Endodermal cell (in vitro differentiated cells): ENCODE results near the gene ARHGAP20. TPM values are rescaled to one million over a fixed set of nuclear protein-coding genes. Genes with fewer than 3 reads are reported as not detected.

Experiments used
- DNase-seq: peaks from one replicate; pipeline ENCODE4 v3.0.0-alpha.2; 2017
- H3K27ac ChIP-seq: 2 replicates; pipeline ENCODE4 v1.5.1; 2013; ENCODE audit warnings: mild to moderate bottlenecking, low read depth, low read length, moderate library complexity
- H3K27me3 ChIP-seq: 2 replicates; pipeline ENCODE4 v1.6.1; 2013; ENCODE audit warnings: mild to moderate bottlenecking, low read length, moderate library complexity; ENCODE audit not compliant: insufficient read depth, control insufficient read depth, poor library complexity, severe bottlenecking
- H3K36me3 ChIP-seq: 2 replicates; pipeline ENCODE4 v1.7.0; 2013; ENCODE audit warnings: mild to moderate bottlenecking, low read length, moderate library complexity; ENCODE audit not compliant: control insufficient read depth, insufficient read depth
- H3K4me1 ChIP-seq: one replicate; pipeline ENCODE4 v1.7.0; 2013; ENCODE audit warnings: low read length; ENCODE audit not compliant: control insufficient read depth, insufficient read depth
- H3K4me3 ChIP-seq: 2 replicates; pipeline ENCODE4 v1.5.1; 2013; ENCODE audit warnings: mild to moderate bottlenecking, low read length, moderate library complexity
- H3K9ac ChIP-seq: 2 replicates; pipeline ENCODE4 v1.6.1; 2013; ENCODE audit warnings: mild to moderate bottlenecking, low read length, moderate library complexity; ENCODE audit not compliant: poor library complexity, severe bottlenecking; ENCODE audit errors: extremely low read depth
- H3K9me3 ChIP-seq: 2 replicates; pipeline ENCODE4 v1.6.1; 2013; ENCODE audit warnings: mild to moderate bottlenecking, low read length, moderate library complexity; ENCODE audit not compliant: control insufficient read depth
- H3K27ac Mint-ChIP-seq: 2 replicates; pipeline ENCODE4 v1.8.0; 2020; ENCODE audit warnings: mixed read lengths
- H3K27me3 Mint-ChIP-seq: 2 replicates; pipeline ENCODE4 v1.8.0; 2021; ENCODE audit warnings: mild to moderate bottlenecking, mixed read lengths; ENCODE audit not compliant: insufficient read depth
- H3K36me3 Mint-ChIP-seq: 2 replicates; pipeline ENCODE4 v1.8.0; 2020; ENCODE audit warnings: low read depth, mixed read lengths
- H3K4me1 Mint-ChIP-seq: 2 replicates; pipeline ENCODE4 v1.8.0; 2020; ENCODE audit warnings: mixed read lengths
- H3K4me3 Mint-ChIP-seq: 2 replicates; pipeline ENCODE4 v1.8.0; 2020; ENCODE audit warnings: mild to moderate bottlenecking, moderate library complexity, mixed read lengths
- H3K9me3 Mint-ChIP-seq: 2 replicates; pipeline ENCODE4 v1.8.0; 2020; ENCODE audit warnings: mild to moderate bottlenecking, mixed read lengths
- CTCF ChIP-seq: fragments of 200-600 bp; sonication (generic); conservative IDR thresholded peaks from 2 replicates; pipeline ENCODE4 v1.5.0; 2021; ENCODE audit warnings: antibody characterized with exemption, mild to moderate bottlenecking
- WGBS, 2 experiments: methylation state at CpG; one replicate each; pipeline versions ENCODE4 v1.1.5 to v1.1.7; 2013; ENCODE audit warnings: missing lambda C conversion rate in 2 of 2, mixed read lengths in 1 of 2; ENCODE audit not compliant: insufficient coverage in 1 of 2, insufficient read length in 1 of 2; 5-methylcytosine and 5-hydroxymethylcytosine counted together
- total RNA-seq, 2 donors: library from RNA; stranded (reverse); fragmentation: NEBNext Ultra II Directional in 1 of 2; extraction: Animal tissue kit (Norgen Biotek cat#: 25700) in 1 of 2; gene quantifications; 2 replicates in 1 of 2; 3 replicates in 1 of 2; pipeline ENCODE4 v1.2.1, GENCODE V29; 2021

The ARHGAP20 gene
- total RNA-seq, 2 donors from 2014 or later: 0.15 to 0.27 TPM

GRCh38 chr11:110736171-110736553 is 23.9 kb upstream of the ARHGAP20 start:
- no peak for TF ChIP-seq CTCF
- H3K27ac Mint-ChIP-seq: no peak overlapping the region
- Histone ChIP-seq H3K9me3 (no peaks in the 10 kb centered on the region), H3K27ac (no peak overlapping the region), H3K27me3 (peaks cover 4% of the 10 kb centered on the region), H3K36me3 (no peaks in the 10 kb centered on the region), H3K9ac (no peak overlapping the region), H3K4me1 (peaks cover 3% of the 10 kb centered on the region), H3K4me3 (no peak overlapping the region)
- H3K27me3 Mint-ChIP-seq: no peaks in the 10 kb centered on the region
- H3K36me3 Mint-ChIP-seq: no peaks in the 10 kb centered on the region
- no peak overlapping the region for H3K4me3 Mint-ChIP-seq
- WGBS, 2 experiments: 95% methylated on average over 2 of the region's 2 CpGs; no CpG with 5 or more reads in 1 of the 2 experiments
- DNase-seq: no peak
- no peaks in the 10 kb centered on the region for H3K9me3 Mint-ChIP-seq
- no peaks in the 10 kb centered on the region for H3K4me1 Mint-ChIP-seq

GRCh38 chr11:110735455-110736170 is 23.4 kb upstream of the ARHGAP20 start:
- no peaks in the 10 kb centered on the region for H3K36me3 Mint-ChIP-seq
- Histone ChIP-seq H3K9ac (no peak overlapping the region), H3K27me3 (peaks cover 4% of the 10 kb centered on the region), H3K4me3 (no peak overlapping the region), H3K9me3 (no peaks in the 10 kb centered on the region), H3K4me1 (peaks cover under 1% of the 10 kb centered on the region), H3K36me3 (no peaks in the 10 kb centered on the region), H3K27ac (no peak overlapping the region)
- no peak overlapping the region for H3K4me3 Mint-ChIP-seq
- no peaks in the 10 kb centered on the region for H3K9me3 Mint-ChIP-seq
- no peak for DNase-seq
- H3K27me3 Mint-ChIP-seq: no peaks in the 10 kb centered on the region
- TF ChIP-seq CTCF: no peak
- no peaks in the 10 kb centered on the region for H3K4me1 Mint-ChIP-seq
- H3K27ac Mint-ChIP-seq: no peak overlapping the region

GRCh38 chr11:110734790-110735189 is 22.6 kb upstream of the ARHGAP20 start:
- Histone ChIP-seq H3K4me3 (no peak overlapping the region), H3K27ac (no peak overlapping the region), H3K4me1 (no peaks in the 10 kb centered on the region), H3K27me3 (peaks cover 4% of the 10 kb centered on the region), H3K9ac (no peak overlapping the region), H3K36me3 (no peaks in the 10 kb centered on the region), H3K9me3 (no peaks in the 10 kb centered on the region)
- Mint-ChIP-seq H3K4me3 (no peak overlapping the region), H3K4me1 (no peaks in the 10 kb centered on the region), H3K36me3 (no peaks in the 10 kb centered on the region), H3K27ac (no peak overlapping the region), H3K27me3 (no peaks in the 10 kb centered on the region), H3K9me3 (no peaks in the 10 kb centered on the region)
- no peak for DNase-seq
- WGBS, 2 experiments: 92% methylated on average over 2 of the region's 2 CpGs; no CpG with 5 or more reads in 1 of the 2 experiments
- no peak for TF ChIP-seq CTCF
